K562 (cell line): ENCODE measurements around the gene NUSAP1.

ENCODE experiments used
- FOXM1 ChIP-seq, 2 experiments: fragments of 450-650 bp in 1 of 2; sonication (generic) in 1 of 2; formaldehyde crosslinking in 1 of 2; IDR thresholded peaks; 2 replicates each; pipeline versions ENCODE4 v1.6.1 to v1.9.0; 2017 to 2022; ENCODE audit warnings: low read depth in 2 of 2, mild to moderate bottlenecking in 2 of 2, missing genetic modification reagents in 1 of 2, moderate library complexity in 1 of 2
- KLF13 ChIP-seq: fragments of 450-650 bp; IDR thresholded peaks from 2 replicates; pipeline ENCODE4 v1.6.1; 2016; ENCODE audit warnings: missing genetic modification characterization, low read depth, mild to moderate bottlenecking, missing compliant biosample characterization, moderate library complexity, borderline replicate concordance
- POLR2A ChIP-seq: fragments of 450-650 bp; conservative IDR thresholded peaks from 2 replicates; pipeline ENCODE4 v1.6.1; 2016
- PYGO2 ChIP-seq: fragments of 450-650 bp; IDR thresholded peaks from 2 replicates; pipeline ENCODE4 v1.6.1; 2016; ENCODE audit warnings: mild to moderate bottlenecking, missing genetic modification characterization, moderate library complexity, missing compliant biosample characterization
- SMAD1 ChIP-seq: fragments of 150-350 bp; IDR thresholded peaks from 2 replicates; pipeline ENCODE4 v1.6.1; 2014; ENCODE audit warnings: low read length, low read depth; ENCODE audit not compliant: partially characterized antibody
- ZFP30 ChIP-seq: fragments of 250-450 bp; sonication (Bioruptor Pico); IDR thresholded peaks from 2 replicates; pipeline ENCODE4 v1.8.0; 2022; ENCODE audit warnings: moderate library complexity, mild to moderate bottlenecking, inconsistent platforms, borderline replicate concordance
- ZNF239 ChIP-seq: fragments of 250-450 bp; sonication (Bioruptor Pico); IDR thresholded peaks from 2 replicates; pipeline ENCODE4 v1.4.0; 2020; ENCODE audit warnings: mild to moderate bottlenecking
- TF ChIP-seq, protein P1 (sequence below): fragments of 250-450 bp; sonication (Bioruptor Pico); IDR thresholded peaks from 2 replicates; pipeline ENCODE4 v1.8.0; 2021; ENCODE audit warnings: moderate library complexity, mild to moderate bottlenecking, inconsistent platforms
- TF ChIP-seq, protein P2 (sequence below): sonication (generic); formaldehyde crosslinking; IDR thresholded peaks from 2 replicates; pipeline ENCODE4 v1.8.0; 2022; ENCODE audit warnings: mild to moderate bottlenecking, low read depth, missing genetic modification reagents

DNA sequence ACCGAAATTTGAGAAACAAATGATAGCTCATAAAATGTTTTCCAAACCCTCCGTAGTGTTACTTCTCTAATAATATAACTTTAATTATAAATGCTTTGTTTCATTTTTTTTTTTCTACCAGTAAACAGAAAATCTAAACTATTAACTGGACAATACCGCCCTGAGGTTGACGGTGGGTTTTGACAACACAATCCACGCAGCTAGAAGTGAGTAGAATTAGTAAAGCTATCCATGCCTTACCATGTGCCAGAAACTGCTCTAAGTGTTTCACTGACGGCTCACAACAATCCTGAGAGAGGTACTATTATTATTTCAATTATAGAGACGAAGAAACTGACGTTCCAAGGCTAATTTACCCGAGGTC lies 69.2 kb downstream of the NUSAP1 start:
- TF ChIP-seq PYGO2 (tag) (no peak), FOXM1 (IDR thresholded peaks at IDR 0.05; ENCODE audit: low read depth) (no peak), FOXM1 (CRISPR knock-in tag; IDR thresholded peaks at IDR 0.05; ENCODE audit: low read depth) (no peak), SMAD1 (no peak), ZNF239 (CRISPR knock-in tag) (no peak), POLR2A (no peak), KLF13 (no peak), ZFP30 (no peak)
- TF ChIP-seq, protein P1, sequence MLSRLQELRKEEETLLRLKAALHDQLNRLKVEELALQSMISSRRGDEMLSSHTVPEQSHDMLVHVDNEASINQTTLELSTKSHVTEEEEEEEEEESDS (CRISPR knock-in tag): no peak
- TF ChIP-seq, protein P2, sequence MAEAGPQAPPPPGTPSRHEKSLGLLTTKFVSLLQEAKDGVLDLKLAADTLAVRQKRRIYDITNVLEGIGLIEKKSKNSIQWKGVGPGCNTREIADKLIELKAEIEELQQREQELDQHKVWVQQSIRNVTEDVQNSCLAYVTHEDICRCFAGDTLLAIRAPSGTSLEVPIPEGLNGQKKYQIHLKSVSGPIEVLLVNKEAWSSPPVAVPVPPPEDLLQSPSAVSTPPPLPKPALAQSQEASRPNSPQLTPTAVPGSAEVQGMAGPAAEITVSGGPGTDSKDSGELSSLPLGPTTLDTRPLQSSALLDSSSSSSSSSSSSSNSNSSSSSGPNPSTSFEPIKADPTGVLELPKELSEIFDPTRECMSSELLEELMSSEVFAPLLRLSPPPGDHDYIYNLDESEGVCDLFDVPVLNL: no peak
